CD1c-positive myeloid dendritic cell (primary cell): ENCODE data around the gene DNAJC10.
A peak's percentile ranks its signal among the peaks of the same experiment; 100 is the strongest.
"Not testable (repeated sequence)": the region's sequence is repeated elsewhere in the genome, so short reads cannot be mapped to it uniquely, and the experiment has no call there.

Experiments used
- DNase-seq: peaks from one replicate; pipeline ENCODE4 v3.0.0-alpha.2; 2016; ENCODE audit errors: extremely low spot score

Gene DNAJC10

GRCh38 chr2:182715892-182716649, at the start of gene DNAJC10:
Gene DNAJC10, plus strand, starts transcription at chr2:182716257. Its CDS starts 1,830 bp downstream, at chr2:182718087.
- peak; percentile 96 for DNase-seq

GRCh38 chr2:182666674-182667314, 49.3 kb upstream of the DNAJC10 start:
- DNase-seq: peak; percentile 40

DNA sequence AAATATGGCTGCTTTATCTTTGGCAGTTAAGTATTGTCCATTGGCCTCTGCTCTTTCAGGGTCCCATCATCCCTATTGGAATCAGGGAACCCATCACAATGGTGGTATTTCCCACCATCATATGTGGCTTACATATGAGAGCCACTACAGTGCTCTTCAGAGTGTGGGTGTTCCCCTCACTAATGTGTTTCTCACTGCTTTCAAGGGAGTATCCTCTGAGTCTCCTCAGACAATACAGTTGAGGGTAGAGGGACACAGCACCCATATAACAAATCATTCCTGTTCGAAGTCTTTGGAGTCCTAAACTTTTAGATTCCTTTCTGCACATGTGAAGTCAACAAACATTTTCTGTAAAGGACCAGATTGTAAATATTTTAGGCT, 48.8 kb upstream of the DNAJC10 start:
- no peak for DNase-seq

DNA sequence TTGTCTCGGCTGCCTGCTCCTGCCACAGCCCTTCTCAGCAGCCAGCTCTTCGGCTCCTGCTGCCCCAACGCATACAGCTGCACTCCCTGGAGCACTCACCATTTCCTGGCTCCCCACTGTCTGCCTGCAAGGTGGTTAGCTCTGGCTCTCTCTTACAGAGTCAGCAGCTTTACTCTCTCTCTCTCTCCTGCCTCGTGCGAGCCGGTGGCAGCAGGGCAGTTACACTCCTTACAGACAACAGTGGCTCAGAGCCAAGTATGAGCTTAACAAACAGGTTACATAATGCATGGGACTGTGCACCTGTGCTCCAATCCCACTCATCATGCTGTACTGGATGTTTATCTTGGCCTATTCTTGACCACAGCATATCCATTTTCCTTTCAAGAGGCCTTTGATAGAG, 47.4 kb upstream of the DNAJC10 start:
- no peak for DNase-seq

DNA sequence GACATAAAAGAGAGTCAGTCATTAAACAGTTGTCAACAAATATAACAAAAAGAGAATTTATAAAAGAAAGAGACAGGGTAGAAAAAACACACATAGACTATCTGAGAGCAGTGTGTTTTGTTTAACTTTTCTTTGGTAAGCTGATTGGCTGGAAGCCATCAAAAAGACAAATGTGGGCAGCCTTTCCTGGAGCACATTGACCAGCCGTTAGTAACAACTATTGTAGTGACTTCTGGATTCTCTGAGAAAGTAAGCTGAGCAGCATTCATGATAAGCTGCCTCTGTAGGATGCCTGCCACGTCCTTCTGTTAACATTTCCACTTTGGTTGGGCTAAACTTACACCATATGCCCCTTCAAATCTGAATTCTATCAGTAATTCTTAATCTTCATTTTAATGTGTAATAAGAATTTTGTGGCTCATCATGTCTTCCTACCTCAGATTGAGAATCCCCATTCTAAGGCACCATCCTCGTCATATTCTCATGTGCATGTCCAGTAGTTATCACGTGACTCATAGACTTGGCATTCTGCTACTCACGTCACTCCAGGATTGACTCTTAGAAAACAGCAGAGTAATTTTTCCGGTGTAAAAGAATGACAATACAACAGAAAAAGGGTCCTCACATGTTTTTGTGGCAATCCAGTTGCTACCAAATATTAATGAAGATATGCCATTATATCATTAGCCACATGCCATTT, 43.4 kb upstream of the DNAJC10 start:
- DNase-seq: no peak

- DNase-seq: no peak
These were observed 35.2 kb upstream of the DNAJC10 start for GRCh38 chr2:182680837-182681236.

GRCh38 chr2:182682210-182682609, 33.8 kb upstream of the DNAJC10 start:
- DNase-seq: peak; percentile 15

DNA sequence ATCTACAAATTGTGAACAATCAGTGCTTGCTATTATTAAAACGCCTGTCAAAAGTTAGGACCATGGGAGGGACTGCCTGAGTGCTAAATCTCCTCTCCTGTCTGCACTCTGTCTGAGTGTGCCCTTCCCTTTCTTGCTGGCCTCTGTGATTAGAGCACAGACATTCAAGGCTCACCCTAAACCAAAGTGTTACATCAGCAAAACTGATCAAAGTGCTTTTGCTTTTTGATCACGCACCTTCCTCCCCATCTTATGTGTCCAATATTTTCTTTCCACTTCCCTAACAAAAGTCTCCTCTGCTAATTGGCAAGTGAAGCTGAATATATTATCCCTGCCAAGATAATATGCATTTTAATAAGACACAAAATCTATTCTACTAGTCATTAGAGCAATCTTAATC, 30.5 kb upstream of the DNAJC10 start:
- DNase-seq: no peak

DNA sequence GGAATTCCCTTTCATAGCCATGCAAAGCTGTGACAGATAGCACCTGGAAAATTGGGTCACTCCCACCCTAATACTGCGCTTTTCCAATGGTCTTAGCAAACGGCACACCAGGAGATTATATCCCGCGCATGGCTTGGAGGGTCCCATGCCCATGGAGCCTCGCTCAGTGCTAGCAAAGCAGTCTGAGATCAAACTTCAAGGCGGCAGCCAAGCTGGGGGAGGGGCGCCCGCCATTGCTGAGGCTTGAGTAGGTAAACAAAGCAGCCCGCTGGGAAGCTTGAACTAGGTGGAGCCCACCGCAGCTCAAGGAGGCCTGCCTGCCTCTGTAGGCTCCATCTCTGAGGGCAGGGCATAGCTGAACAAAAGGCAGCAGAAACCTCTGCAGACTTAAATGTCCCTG, 29.3 kb upstream of the DNAJC10 start:
- not testable (repeated sequence) for DNase-seq

DNA sequence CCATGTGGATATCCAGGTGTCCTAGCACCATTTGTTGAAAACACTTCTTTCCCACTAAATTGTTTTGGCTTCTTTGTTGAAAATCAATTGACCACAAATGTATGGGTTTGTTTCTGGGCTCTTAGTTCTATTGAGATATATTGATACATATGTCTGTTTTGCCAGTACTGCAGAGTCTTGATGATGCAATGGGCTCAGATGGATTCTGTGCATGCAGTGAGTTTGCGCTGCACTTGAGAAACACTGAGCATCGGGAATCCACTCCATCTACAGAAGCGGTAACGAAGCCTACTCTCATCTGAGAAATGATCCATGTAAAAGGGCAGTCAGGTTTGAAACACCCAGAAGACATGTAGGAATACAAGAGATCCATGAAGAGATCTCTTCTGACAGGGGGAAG, 21.9 kb upstream of the DNAJC10 start:
- no peak for DNase-seq

- no peak for DNase-seq
These were observed 20.3 kb upstream of the DNAJC10 start for GRCh38 chr2:182695776-182696175.

DNA sequence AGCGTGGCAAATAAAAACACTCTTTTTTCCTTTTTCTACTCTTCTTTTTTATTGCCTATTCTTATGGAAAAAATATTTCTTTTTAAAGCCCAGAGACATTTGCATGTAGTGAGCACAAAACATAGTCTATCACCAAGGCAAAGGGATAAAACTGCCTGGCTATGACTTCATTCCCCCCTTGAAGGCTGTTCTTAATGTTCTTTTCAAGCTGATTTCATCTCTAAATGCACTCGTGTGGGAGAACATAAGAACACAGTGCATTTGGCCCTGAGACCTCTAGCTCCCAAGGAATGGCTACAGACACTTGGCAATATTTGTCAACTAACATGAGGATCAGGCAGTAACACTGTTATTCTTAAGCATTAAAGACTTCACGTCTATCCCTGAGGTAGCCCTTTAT, 17.4 kb upstream of the DNAJC10 start:
- no peak for DNase-seq

DNA sequence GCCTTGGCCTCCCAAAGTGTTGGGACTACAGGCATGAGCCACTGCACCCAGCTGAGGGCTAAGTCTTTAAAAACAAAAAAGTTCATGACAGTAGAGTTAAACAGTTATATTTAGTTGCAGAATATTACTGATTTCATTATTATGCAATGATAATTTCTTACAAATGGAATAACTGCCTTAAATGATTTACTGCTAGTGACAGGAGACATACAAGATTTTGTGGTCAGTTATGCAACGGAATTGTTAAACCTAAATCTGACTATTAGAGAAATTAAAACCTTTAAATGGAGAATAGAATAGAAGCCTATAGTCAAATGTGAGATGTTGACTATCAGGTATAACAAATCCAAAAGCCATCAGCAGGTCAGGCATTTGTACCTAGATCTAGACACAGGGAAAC, 10.3 kb upstream of the DNAJC10 start:
- DNase-seq: no peak

- DNase-seq: no peak
These were observed 9.3 kb upstream of the DNAJC10 start for GRCh38 chr2:182706751-182707150.

DNA sequence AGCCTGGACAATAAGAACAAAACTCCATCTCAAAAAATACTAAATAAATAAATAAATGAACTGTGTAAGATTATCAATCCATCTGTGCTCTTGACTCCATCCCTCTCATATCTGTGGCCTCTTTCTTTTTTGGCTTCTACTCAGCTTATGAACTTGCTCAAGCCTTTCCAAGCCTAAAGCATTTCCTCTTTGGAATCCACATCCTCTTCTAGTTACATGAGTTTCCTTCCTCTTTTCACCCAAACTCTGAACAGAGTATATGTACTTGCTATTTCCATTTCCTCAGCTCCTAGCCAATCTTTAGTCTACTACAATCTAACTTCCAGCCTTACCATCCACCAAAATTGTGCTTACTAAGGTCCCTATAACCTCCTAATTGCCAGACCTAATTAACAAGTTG, 2.5 kb upstream of the DNAJC10 start:
- peak; percentile 77 for DNase-seq

DNA sequence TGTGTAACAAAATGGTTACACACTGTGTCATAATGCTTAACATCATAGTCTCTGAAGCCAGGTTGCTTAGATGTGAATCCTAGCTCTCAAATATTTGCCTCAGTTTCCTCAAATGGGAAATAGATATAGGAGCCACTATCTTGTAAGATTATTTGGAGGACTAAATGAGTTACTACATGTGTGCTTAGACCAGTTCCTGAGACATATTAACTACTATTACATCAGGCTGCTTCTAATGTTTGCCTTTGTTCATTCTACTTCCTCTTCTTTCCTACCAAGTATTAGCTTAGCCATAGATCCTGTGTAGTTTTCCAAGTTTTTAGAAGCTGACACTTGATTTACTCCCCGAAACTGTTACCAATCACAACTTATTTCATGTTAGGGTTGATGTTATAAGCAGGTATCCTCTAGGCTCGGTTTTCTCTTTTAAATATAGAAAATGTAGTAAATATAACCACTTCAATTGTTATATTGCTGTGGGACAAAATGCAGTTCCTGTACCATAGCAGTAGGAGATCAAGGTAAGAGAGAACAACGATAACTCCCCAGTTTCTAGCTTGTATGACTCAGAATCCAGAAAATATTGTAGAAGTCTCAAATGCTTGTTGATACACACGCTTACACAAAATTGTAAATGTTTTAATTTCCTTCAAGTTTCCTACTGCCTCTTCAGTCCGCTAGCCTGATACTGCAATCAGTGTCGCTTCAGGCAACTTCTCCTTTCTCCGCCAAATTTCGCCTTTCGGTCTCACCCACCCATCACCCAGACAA, 751 bp upstream of the DNAJC10 start:
- peak; percentile 57 for DNase-seq

DNA sequence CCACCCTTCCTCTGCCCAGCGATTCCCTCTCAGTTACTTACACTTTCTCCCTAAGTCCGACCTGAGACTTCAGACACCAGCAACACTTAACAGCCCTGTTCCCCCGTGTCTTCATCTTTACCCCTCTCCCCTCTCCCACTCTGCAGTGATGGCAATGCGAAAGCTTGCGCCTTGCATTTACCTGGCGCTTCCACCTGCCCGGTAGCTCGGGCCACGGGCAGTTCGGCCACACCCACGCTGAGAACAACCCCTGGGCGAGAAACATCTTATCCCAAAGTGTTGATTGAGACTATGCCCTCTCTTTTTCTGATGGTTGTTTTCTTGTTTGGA, 558 bp downstream of the DNAJC10 start:
- DNase-seq: no peak

DNA sequence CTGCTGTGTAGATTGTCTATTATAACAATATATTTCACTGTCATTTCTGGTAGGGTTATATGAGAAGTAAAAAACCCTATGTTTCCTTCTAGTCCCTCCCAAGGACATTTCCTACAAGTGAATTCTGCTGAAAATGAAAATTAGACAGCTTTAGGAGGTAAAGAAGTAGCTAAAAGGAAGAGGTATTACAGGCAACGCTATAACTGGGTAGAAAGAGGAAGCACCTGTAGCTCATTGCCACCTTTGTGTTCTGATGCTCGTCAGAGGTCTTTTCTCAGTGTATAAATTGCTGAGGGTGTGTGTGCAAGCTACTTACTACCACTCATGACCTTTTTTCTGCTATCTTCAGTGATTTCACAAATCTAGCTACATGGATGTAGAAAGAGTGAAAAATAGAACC, 1.4 kb downstream of the DNAJC10 start:
- DNase-seq: peak; percentile 23

DNA sequence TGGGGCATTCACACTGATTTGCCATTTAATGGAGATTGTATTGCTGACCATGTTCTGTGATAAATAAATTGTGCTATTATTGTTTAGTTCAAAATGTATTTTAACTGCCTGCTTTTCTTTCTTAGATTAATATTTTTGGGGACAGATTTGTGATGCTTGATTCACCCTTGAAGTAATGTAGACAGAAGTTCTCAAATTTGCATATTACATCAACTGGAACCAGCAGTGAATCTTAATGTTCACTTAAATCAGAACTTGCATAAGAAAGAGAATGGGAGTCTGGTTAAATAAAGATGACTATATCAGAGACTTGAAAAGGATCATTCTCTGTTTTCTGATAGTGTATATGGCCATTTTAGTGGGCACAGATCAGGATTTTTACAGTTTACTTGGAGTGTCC, 1.8 kb downstream of the DNAJC10 start:
- no peak for DNase-seq

DNA sequence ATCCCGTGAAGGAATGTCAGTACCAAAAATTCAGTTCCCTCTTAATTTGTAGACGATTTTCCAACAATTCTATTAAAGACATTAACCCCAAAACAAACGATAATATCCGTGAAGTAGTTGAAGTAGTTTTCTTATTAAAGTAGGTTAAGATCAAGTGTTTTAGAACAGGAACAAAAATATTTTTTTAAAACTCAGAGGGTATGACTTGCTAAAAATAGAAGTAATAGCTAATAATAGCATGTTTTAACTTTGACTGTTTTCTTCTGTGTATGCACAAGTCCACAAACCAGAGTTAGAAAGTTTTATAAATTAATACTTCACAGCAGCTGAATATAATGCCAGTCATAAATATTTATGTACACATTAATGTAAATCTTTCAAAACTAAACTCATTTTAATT, 2.4 kb downstream of the DNAJC10 start:
- DNase-seq: no peak

DNA sequence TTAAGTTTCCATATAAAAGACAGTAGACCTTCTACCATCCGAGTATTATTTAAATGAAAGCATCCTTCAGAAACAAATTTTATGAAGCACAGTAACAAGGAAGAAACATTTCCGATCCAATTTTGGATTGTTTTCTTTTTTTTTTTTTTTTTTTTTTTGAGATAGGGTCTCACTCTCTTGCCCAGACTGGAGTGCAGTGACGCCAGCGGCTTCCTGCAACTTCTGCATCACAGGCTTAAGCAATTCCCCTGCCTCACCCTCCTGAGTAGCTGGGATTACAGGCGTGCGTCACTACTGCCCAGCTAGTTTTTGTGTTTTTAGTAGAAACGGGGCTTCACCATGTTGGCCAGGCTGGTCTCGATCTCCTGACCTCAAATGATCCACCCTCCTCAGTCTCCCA, 3.1 kb downstream of the DNAJC10 start:
- DNase-seq: not testable (repeated sequence)

DNA sequence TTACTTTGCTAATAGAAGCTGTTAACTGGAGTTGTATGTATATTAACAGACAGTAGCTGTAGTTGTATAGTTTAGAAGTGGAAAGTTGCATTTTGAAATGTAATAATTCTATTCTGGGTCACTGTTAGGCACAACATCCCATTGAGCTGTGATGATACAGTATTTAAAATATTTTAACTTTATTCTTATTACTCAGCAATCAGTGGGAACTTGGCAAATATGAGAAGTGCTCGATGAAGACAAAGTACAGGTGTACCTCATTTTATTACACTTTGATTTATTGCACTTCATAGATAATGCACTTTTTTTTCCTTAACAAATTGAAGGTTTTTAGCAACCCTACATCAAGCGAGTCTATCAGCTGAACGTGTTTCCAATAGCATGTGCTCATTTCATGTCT, 8.6 kb downstream of the DNAJC10 start:
- no peak for DNase-seq
